GM19463 (cell line): ENCODE data around the gene MAP3K10.

Experiments used
- ATAC-seq: cut with Tn5 transposase; IDR thresholded peaks from one replicate; pipeline ENCODE4 v1.9.1; 2021; ENCODE audit warnings: mild to moderate bottlenecking, moderate library complexity; ENCODE audit not compliant: unreplicated experiment

Gene MAP3K10

DNA sequence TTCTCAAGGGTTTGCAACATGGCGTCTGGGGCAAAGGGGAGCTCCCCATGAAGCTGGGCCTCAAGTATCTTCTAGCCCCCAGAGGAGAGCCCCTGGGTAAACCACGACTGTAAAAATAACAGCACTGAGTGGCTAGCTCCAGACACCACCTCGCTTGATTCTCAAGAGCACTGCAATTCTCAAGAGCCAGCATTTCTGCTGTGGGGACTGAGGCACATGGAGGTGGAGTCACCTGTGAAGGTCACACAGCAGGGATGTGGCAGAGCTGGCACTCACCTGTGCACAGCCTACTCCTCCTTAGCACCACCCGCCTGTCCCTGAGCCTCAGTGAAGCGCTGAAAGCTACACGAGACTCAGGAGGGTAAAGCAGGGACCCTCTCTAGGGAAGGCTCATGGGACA is 56.0 kb downstream of the MAP3K10 start:
- ATAC-seq, result no peak

DNA sequence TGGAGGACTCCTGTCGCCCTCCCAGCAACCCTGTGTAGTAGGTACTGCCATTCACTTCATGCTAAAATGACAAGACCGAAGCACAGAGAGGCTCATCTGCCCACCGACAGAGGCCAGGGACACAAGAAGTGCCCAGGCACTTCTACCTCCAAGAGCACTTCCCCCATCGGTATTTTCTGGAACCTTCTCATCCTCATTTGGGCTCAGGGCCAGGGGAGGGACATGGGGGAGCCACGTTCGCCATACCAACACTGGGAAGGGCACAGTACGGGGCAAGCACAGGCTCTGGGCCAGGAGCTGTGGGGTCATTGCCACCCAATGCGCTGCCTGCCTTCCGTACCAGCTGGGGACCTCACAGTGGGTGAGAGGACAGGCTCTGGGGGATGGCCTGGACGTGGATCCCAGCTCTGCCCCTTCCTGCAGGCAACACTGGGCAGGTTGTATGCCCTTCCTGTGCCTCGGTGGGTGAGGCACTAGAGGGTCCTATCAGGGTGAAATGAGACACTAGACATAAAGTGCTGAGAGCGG is 56.6 kb downstream of the MAP3K10 start:
- no peak for ATAC-seq

DNA sequence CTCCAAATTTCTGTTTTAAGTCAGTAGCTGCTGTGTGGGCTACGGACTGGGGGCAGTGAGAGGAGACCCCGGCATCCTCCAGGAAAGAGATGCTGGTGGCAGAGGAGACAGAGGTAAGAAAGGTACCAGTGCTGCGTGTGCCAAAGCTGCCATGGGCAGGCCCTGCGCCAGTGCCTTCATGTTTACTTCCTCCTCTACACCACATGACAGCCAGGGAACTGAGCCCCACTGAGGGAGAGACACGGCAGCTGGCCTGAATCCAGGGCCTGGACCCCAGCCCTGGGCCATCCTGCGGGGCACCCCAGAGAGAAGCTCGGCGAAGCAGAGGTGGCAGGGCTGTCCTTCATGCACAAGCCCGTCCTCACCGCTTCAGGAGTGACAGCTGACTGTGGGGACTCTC is 58.0 kb downstream of the MAP3K10 start:
- ATAC-seq, result no peak

GRCh38 chr19:40249781-40250180 is 58.6 kb downstream of the MAP3K10 start:
- no peak for ATAC-seq

DNA sequence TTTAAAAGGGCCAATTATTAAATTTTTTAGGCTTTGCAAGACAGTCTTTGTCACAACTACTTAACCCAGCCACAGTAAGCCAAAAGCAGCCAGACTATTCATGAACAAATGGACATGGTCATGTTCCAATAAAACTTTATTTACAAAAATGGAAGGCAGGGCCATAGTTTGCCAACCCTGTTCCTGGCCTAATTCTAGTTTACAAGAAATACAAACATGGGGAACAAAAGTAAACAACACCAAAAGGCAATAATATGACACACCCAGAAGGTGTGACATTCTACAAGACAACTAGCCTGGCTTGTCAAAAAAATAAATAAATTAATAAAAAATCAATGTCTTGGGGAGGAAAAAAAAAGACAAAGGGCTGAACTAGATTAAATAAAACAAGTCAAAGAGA is 60.0 kb downstream of the MAP3K10 start:
- ATAC-seq, result no peak

- ATAC-seq, result no peak
These were observed 60.8 kb downstream of the MAP3K10 start for GRCh38 chr19:40251991-40252390.

GRCh38 chr19:40252395-40252794 is 61.2 kb downstream of the MAP3K10 start:
- ATAC-seq, result no peak

GRCh38 chr19:40253611-40254092 is 62.4 kb downstream of the MAP3K10 start:
- no peak for ATAC-seq

GRCh38 chr19:40254714-40255418 is 63.6 kb downstream of the MAP3K10 start:
- ATAC-seq, result no peak

DNA sequence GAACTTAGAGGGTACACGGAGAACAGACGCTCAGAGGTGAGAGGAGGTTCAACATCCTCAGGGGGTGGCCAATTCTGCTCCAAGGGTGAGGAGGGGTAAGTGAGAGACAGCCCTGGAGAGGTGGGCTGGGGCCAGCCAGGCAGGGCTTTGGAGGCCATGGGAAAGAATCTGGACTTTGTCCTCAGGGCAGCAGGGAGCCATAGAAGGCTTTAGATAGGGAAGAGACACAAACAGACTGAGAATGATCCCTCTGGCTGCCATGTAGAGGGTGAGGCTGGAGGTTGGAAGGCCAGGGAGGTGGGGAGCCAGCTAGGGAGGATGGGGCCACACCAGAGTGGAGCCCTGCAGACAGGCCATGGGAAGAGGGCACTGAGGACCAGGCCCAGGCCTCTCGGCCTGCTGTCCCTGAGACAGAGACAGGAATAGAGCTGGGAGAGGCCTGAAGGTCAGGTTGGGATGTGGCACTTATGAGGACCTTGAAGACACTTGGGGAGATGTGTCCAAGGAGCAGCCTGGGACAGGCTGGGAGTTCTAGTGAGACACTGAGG is 64.5 kb downstream of the MAP3K10 start:
- no peak for ATAC-seq

- ATAC-seq, result no peak
These were observed 65.3 kb downstream of the MAP3K10 start for GRCh38 chr19:40256512-40256911.

DNA sequence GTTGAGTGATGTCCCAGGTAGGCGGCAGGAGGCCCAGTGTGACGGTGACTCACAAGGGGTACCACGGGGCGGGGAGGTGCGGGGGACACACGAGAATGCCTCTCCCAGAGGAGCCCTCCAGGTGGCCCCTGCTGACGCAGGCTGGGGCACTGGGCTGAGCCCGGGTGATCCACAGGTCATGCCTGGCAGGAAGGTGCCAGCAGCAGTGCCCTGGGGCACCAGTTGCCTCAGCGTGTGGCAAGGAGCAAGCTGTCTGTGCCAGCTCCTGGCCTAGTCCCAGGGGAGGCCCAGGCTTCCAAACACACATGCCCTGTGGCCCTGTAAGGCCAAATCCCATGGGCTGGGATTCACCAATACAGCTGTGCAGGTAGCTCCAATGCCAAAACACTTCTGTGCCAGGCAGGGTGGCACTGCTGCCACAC is 65.9 kb downstream of the MAP3K10 start:
- no peak for ATAC-seq

DNA sequence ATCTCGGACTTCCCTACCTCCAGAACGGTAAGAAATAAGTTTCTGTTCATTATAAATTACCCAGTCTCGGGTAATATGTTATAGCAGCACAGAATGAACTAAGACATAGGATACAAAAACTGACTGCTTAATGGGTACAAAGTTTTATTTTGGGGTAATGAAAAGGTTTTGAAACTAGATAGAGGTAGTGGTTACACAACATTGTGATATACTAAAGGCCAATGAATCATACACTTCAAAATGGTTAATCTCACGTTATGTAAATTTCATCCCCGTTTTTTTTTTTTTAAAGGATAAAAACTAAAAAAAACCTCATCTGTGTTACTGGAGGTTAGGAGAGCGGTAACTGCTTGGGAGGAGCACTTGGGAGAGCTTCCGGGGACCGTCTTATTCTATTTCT is 70.4 kb downstream of the MAP3K10 start:
- no peak for ATAC-seq

DNA sequence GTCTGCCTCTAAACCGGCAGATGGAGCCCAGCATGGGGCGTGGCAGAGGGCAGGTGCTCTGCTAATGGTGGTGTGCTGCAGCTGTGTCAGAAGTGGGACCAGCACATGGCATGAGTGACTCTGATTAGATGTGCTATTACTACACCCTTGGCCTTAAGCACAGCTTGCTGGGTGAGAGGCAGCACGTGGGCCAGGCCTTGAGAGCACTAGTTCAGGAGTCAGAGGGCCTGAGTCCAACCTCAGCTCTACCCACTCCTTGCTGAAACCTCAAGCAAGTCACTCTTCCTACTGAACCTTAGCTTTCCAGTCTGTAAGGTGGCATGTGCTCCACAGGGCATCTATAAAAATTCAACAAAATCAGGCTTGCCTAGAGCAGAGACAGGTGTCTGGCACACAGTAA is 71.2 kb downstream of the MAP3K10 start:
- ATAC-seq, result no peak

DNA sequence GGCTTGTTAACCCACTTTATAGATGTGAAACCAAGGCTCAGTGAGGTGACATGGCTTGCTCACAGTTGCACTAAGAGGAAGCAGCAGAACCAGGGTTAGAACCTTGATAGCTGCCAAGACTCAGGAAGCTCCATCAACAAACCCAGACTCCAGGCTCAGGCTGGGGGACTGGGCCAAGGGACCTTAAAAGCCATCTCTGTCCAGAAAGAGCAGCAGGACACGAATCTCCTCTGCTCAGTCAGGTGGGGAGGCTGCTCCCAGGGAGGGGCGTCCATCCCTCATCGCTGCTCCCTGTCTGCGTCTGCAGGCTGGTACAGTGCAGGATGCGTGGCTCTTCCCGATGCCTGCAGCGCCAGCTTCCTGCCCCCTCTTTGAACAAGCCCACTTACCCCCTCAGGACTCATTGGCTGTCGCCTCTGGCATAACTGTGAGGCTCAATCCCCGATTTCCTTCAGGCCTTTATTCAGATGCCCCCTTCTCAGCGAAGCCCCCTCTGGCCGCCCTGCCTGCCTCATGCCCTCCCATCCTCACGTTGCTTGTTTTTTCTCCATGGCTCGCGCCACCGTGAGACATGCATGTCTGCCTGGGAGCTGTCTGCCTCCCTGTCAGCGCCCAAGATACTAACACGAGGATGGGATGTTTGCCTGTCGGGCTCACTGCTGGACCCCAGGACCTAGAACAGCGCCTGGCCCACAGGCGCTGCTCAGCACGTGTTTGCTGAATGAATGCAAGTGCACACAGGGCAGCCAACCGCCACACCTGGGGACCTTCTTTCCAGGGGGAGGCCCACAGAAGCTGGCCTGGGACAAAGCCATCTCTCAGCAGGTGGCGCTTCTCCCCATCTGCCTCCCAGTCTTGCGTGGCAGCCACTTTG is 72.5 kb downstream of the MAP3K10 start:
- no peak for ATAC-seq

GRCh38 chr19:40264314-40265054 is 73.3 kb downstream of the MAP3K10 start:
- no peak for ATAC-seq
